Cardiac fibroblast (primary cell): Measurements from ENCODE around the gene SLC6A12.

ENCODE experiments used
- DNase-seq, 2 donors: peaks; one replicate each; pipeline versions ENCODE4 v3.0.0 to v3.0.0-alpha.2; 2010; ENCODE audit warnings: low read depth in 2 of 2
- H3K4me3 ChIP-seq, 2 donors: replicated peaks in 1 of 2; 1 replicate in 1 of 2; 2 replicates in 1 of 2; pipeline ENCODE4 v1.5.1; 2011; ENCODE audit warnings: low read depth in 2 of 2, low read length in 2 of 2, mild to moderate bottlenecking in 2 of 2, moderate library complexity in 1 of 2
- CTCF ChIP-seq: IDR thresholded peaks from one replicate; pipeline ENCODE4 v1.5.1; 2011; ENCODE audit warnings: low read depth, mild to moderate bottlenecking, low read length, inconsistent platforms

The SLC6A12 gene

GRCh38 chr12:177336-177979, 36.5 kb downstream of the SLC6A12 start:
- DNase-seq, result no peak
- no peak overlapping the region for H3K4me3 ChIP-seq
- TF ChIP-seq CTCF, result no peak

GRCh38 chr12:176321-177181, 37.4 kb downstream of the SLC6A12 start:
- peak; percentile 28 to 62 for DNase-seq
- H3K4me3 ChIP-seq, result no peak overlapping the region
- no peak for TF ChIP-seq CTCF

GRCh38 chr12:175759-176158, 38.2 kb downstream of the SLC6A12 start:
- no peak overlapping the region for H3K4me3 ChIP-seq
- TF ChIP-seq CTCF, result no peak
- no peak for DNase-seq

- TF ChIP-seq CTCF, result no peak
- H3K4me3 ChIP-seq, result no peak overlapping the region
- DNase-seq, result no peak
Observed at GRCh38 chr12:175250-175649, 38.7 kb downstream of the SLC6A12 start.

- no peak for TF ChIP-seq CTCF
- H3K4me3 ChIP-seq, result no peak overlapping the region
- DNase-seq, result no peak
Observed at GRCh38 chr12:174596-174995, 39.4 kb downstream of the SLC6A12 start.

GRCh38 chr12:174124-174523, 39.8 kb downstream of the SLC6A12 start:
- no peak for TF ChIP-seq CTCF
- no peak overlapping the region for H3K4me3 ChIP-seq
- no peak for DNase-seq
